Peyer's patch (tissue), 4 donors: ENCODE results near the gene HRAS.

Experiments used
- POLR2A ChIP-seq, 2 donors: fragments of 450-650 bp; IDR thresholded peaks; one replicate each; pipeline ENCODE4 v1.5.1; 2017; ENCODE audit warnings: antibody characterized with exemption in 2 of 2, mild to moderate bottlenecking in 2 of 2, moderate library complexity in 2 of 2
- TF ChIP-seq, protein P1 (sequence below), 6 experiments: fragments of 450-650 bp in 4 of 6; fragments of 200-600 bp in 2 of 6; sonication (generic) in 1 of 6; IDR thresholded peaks; one replicate each; pipeline ENCODE4 v1.5.1; 2017 to 2019; ENCODE audit warnings: antibody characterized with exemption in 6 of 6, mild to moderate bottlenecking in 3 of 6, moderate library complexity in 1 of 6

GRCh38 chr11:553988-554340 lies 18.6 kb upstream of the HRAS start:
- no peak for TF ChIP-seq POLR2A (IDR thresholded peaks at IDR 0.05)
- TF ChIP-seq, protein P1, sequence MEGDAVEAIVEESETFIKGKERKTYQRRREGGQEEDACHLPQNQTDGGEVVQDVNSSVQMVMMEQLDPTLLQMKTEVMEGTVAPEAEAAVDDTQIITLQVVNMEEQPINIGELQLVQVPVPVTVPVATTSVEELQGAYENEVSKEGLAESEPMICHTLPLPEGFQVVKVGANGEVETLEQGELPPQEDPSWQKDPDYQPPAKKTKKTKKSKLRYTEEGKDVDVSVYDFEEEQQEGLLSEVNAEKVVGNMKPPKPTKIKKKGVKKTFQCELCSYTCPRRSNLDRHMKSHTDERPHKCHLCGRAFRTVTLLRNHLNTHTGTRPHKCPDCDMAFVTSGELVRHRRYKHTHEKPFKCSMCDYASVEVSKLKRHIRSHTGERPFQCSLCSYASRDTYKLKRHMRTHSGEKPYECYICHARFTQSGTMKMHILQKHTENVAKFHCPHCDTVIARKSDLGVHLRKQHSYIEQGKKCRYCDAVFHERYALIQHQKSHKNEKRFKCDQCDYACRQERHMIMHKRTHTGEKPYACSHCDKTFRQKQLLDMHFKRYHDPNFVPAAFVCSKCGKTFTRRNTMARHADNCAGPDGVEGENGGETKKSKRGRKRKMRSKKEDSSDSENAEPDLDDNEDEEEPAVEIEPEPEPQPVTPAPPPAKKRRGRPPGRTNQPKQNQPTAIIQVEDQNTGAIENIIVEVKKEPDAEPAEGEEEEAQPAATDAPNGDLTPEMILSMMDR (IDR thresholded peaks at IDR 0.05) = no peak
